DOHH2 (cell line): ENCODE data around the gene PTH2.

ENCODE experiments used
- H3F3A ChIP-seq: fragments of 200-600 bp; sonication (generic), shearing (Covaris generic); 2 replicates; pipeline ENCODE4 v1.6.0; 2016; ENCODE audit warnings: antibody characterized with exemption, mild to moderate bottlenecking; ENCODE audit not compliant: control insufficient read depth, insufficient read depth
- H3K27ac ChIP-seq: fragments of 200-600 bp; sonication (generic); 2 replicates; pipeline ENCODE4 v1.5.1; 2014; ENCODE audit warnings: low read depth, mild to moderate bottlenecking, low read length, moderate library complexity
- H3K27me3 ChIP-seq: fragments of 200-600 bp; sonication (generic); 2 replicates; pipeline ENCODE4 v1.6.1; 2014; ENCODE audit warnings: mild to moderate bottlenecking, low read length, mixed read lengths; ENCODE audit not compliant: control insufficient read depth
- H3K36me3 ChIP-seq: fragments of 200-600 bp; sonication (generic); 2 replicates; pipeline ENCODE4 v1.6.1; 2014; ENCODE audit warnings: mild to moderate bottlenecking, low read length, moderate library complexity, mixed read lengths; ENCODE audit not compliant: control insufficient read depth
- H3K4me1 ChIP-seq: fragments of 200-600 bp; sonication (generic); 2 replicates; pipeline ENCODE4 v1.6.1; 2014; ENCODE audit warnings: mild to moderate bottlenecking, low read length, mixed read lengths; ENCODE audit not compliant: control insufficient read depth
- H3K4me2 ChIP-seq: fragments of 200-600 bp; sonication (generic); 2 replicates; pipeline ENCODE4 v1.6.0; 2014; ENCODE audit warnings: mild to moderate bottlenecking, low read length, moderate library complexity
- H3K4me3 ChIP-seq: fragments of 200-600 bp; sonication (generic); 2 replicates; pipeline ENCODE4 v1.5.1; 2014; ENCODE audit warnings: mild to moderate bottlenecking, low read length, mixed read lengths
- H3K79me2 ChIP-seq: fragments of 200-600 bp; sonication (generic); 2 replicates; pipeline ENCODE4 v1.6.1; 2014; ENCODE audit warnings: mild to moderate bottlenecking, low read length, mixed read lengths; ENCODE audit not compliant: control insufficient read depth
- H3K9me2 ChIP-seq: fragments of 200-600 bp; sonication (generic); replicated peaks from 2 replicates; pipeline ENCODE4 v1.6.1; 2014; ENCODE audit warnings: mild to moderate bottlenecking, low read length, mixed read lengths; ENCODE audit not compliant: control insufficient read depth
- H3K9me3 ChIP-seq: fragments of 200-600 bp; sonication (generic); 2 replicates; pipeline ENCODE4 v1.6.1; 2014; ENCODE audit warnings: antibody characterized with exemption, low read length, mixed read lengths; ENCODE audit not compliant: control insufficient read depth, insufficient read depth
- H4K20me1 ChIP-seq: fragments of 200-600 bp; sonication (generic); 2 replicates; pipeline ENCODE4 v1.6.0; 2014; ENCODE audit warnings: low read depth, mild to moderate bottlenecking, antibody characterized with exemption, low read length, moderate library complexity; ENCODE audit not compliant: control insufficient read depth, insufficient read depth
- CTCF ChIP-seq: fragments of 200-600 bp; sonication (generic); IDR thresholded peaks from one replicate; pipeline ENCODE4 v1.5.1; 2014; ENCODE audit warnings: antibody characterized with exemption, mild to moderate bottlenecking, low read depth, low read length; ENCODE audit not compliant: poor library complexity, severe bottlenecking
- EZH2phosphoT487 ChIP-seq: fragments of 200-600 bp; sonication (generic); IDR thresholded peaks from 2 replicates; pipeline ENCODE4 v1.6.1; 2017; ENCODE audit warnings: borderline replicate concordance, mild to moderate bottlenecking, antibody characterized with exemption, low read length, moderate library complexity, mixed read lengths

PTH2 gene

GRCh38 chr19:49459388-49459787 lies 36.1 kb upstream of the PTH2 start:
- Histone ChIP-seq H3K4me2 (no peak overlapping the region), H3K36me3 (peaks cover 37% of the 10 kb centered on the region), H3K9me2 (no peaks in the 10 kb centered on the region)

GRCh38 chr19:49458567-49458903 lies 35.3 kb upstream of the PTH2 start:
- Histone ChIP-seq H3F3A (no peaks in the 10 kb centered on the region; the same call in 1 of the 2 replicates), H3K9me2 (no peaks in the 10 kb centered on the region), H3K4me3 (no peak overlapping the region), H3K27ac (no peak overlapping the region), H3K4me1 (peaks cover 9% of the 10 kb centered on the region), H3K79me2 (peaks cover 41% of the 10 kb centered on the region), H3K9me3 (no peaks in the 10 kb centered on the region), H3K36me3 (peaks cover 37% of the 10 kb centered on the region), H3K27me3 (no peaks in the 10 kb centered on the region), H4K20me1 (no peaks in the 10 kb centered on the region), H3K4me2 (no peak overlapping the region)
- TF ChIP-seq EZH2phosphoT487 (no peak), CTCF (no peak)

More at GRCh38 chr19:49459388-49459787, 36.1 kb upstream of the PTH2 start:
- Histone ChIP-seq H3K27ac (no peak overlapping the region), H3K4me1 (peaks cover 4% of the 10 kb centered on the region), H3K79me2 (peaks cover 32% of the 10 kb centered on the region), H3K4me3 (no peak overlapping the region), H4K20me1 (no peaks in the 10 kb centered on the region), H3K27me3 (no peaks in the 10 kb centered on the region), H3K9me3 (no peaks in the 10 kb centered on the region), H3F3A (no peaks in the 10 kb centered on the region)
- TF ChIP-seq EZH2phosphoT487 (no peak), CTCF (no peak)

- H3K36me3 ChIP-seq: peaks cover 40% of the 10 kb centered on the region
- no peak overlapping the region for H3K4me3 ChIP-seq
- H3K4me2 ChIP-seq: no peak overlapping the region
- no peak overlapping the region for H3K27ac ChIP-seq
- H3F3A ChIP-seq: peaks cover 8% of the 10 kb centered on the region
- no peak for TF ChIP-seq CTCF
- TF ChIP-seq EZH2phosphoT487: no peak
- H4K20me1 ChIP-seq: no peaks in the 10 kb centered on the region
- peaks cover 16% of the 10 kb centered on the region for H3K4me1 ChIP-seq
- no peaks in the 10 kb centered on the region for H3K9me3 ChIP-seq
- peaks cover 52% of the 10 kb centered on the region for H3K79me2 ChIP-seq
- H3K27me3 ChIP-seq: no peaks in the 10 kb centered on the region
- H3K9me2 ChIP-seq: no peaks in the 10 kb centered on the region
These were observed 33.1 kb upstream of the PTH2 start for GRCh38 chr19:49456326-49456725.

- no peak overlapping the region for H3K4me3 ChIP-seq
- no peaks in the 10 kb centered on the region for H3K9me2 ChIP-seq
- peaks cover 9% of the 10 kb centered on the region for H3F3A ChIP-seq
- H3K27me3 ChIP-seq: no peaks in the 10 kb centered on the region
- H3K4me2 ChIP-seq: no peak overlapping the region
- peaks cover 16% of the 10 kb centered on the region for H3K4me1 ChIP-seq
- TF ChIP-seq EZH2phosphoT487 (no peak), CTCF (no peak)
- H4K20me1 ChIP-seq: no peaks in the 10 kb centered on the region; the same call in 1 of the 2 replicates
- no peaks in the 10 kb centered on the region for H3K9me3 ChIP-seq
- peaks cover 57% of the 10 kb centered on the region for H3K79me2 ChIP-seq
- no peak overlapping the region for H3K27ac ChIP-seq
- peaks cover 41% of the 10 kb centered on the region for H3K36me3 ChIP-seq
These were observed 32.5 kb upstream of the PTH2 start for GRCh38 chr19:49455773-49456172.
